SH-SY5Y (cell line): ENCODE results near the gene FAM170B.

ENCODE experiments used
- GATA2 ChIP-seq: IDR thresholded peaks from 2 replicates; pipeline ENCODE4 v1.6.1; 2011; ENCODE audit warnings: mild to moderate bottlenecking, low read depth, low read length
- GATA3 ChIP-seq: IDR thresholded peaks from 2 replicates; pipeline ENCODE4 v1.6.1; 2011; ENCODE audit warnings: low read depth, mild to moderate bottlenecking, low read length, moderate library complexity

FAM170B gene

DNA sequence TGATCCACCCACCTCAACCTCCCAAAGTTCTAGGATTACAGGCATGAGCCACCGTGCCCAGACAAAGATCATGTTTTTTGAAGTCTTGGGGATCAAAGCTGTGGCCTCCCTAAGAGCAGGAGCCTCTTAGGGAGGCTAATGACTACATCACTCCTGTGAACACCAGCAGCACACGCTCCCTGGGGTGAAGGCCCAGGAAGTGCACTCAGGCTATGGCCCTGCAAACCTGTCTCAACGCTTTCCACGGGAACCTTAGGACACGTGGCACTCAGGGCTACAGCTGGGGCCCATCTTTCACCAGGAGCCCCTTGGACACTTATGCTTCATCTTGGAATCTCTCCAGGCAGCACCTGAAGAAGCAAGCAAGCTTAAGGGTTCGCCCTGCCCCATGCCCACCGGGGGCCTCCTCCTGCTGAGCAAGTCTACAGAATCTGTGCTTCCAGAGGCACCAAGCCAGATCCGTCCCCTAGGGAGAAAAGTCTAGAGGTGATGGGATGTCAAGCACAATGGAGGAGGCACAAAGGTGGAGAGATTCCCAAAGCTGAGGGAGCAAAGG is 36.9 kb downstream of the FAM170B start:
- TF ChIP-seq GATA2 (no peak), GATA3 (no peak)

GRCh38 chr10:49094646-49095045 is 39.2 kb downstream of the FAM170B start:
- TF ChIP-seq GATA3 (no peak), GATA2 (no peak)

GRCh38 chr10:49093922-49094321 is 39.9 kb downstream of the FAM170B start:
- no peak for TF ChIP-seq GATA3
- TF ChIP-seq GATA2, result no peak

- TF ChIP-seq GATA2, result no peak
- no peak for TF ChIP-seq GATA3
These were observed 41.3 kb downstream of the FAM170B start for GRCh38 chr10:49092477-49092876.

- no peak for TF ChIP-seq GATA2
- no peak for TF ChIP-seq GATA3
These were observed 42.2 kb downstream of the FAM170B start for GRCh38 chr10:49091450-49092210.

DNA sequence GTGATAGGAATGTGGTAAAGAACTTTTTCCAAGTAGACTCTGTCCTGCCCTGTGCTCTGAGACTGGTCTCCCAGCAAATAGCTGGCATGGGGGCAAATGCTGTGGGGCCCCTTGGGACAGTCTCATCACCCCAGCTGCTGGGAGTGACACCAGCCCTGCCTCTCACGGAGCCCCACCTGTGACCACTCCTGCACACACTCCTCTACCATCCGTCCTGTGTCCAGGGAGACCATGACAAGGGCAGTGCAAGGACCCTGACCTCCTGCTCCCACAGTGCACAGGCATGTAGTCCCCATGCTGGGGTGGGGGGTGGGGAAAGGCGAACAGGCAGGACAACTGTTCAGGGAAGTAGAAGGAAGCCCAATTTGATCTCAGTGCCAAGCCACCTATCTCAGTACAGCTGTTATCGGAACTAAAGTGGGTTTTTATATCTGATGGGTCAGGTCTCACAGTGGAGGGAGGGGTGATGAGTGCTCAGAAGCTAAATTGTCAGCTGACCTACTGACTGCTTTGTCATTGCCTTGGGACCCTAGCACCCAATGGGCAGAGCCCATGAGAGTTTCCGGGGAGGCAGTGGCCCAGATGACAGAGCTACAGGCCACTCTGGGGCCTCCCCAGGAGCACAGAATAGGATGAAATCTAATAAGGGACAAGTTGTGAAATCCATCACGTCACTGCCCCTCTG is 43.0 kb downstream of the FAM170B start:
- TF ChIP-seq GATA3 (no peak), GATA2 (no peak)

DNA sequence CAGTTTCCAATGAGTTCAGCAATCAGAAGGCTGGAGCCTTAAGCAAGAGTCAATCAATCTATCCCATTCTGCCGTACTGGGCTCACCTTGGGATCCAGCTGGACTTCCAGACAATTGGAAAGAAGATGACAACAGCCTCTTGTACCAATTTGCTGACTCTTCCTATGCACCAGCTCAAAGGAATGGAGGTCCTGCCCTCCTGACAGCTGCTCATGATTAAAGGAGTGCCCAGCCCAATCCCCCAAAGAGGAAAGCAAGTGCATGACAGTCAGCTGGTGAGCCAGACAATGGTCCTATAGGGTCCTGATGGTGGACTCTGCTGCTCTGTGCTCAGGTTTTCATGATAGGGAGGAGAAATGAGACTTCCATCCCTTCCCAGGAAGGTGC is 43.6 kb downstream of the FAM170B start:
- TF ChIP-seq GATA3 (no peak), GATA2 (no peak)

GRCh38 chr10:49089557-49090188 is 44.1 kb downstream of the FAM170B start:
- TF ChIP-seq GATA2 (no peak), GATA3 (no peak)

- TF ChIP-seq GATA2, result no peak
- TF ChIP-seq GATA3, result no peak
These were observed 44.7 kb downstream of the FAM170B start for GRCh38 chr10:49089152-49089551.

GRCh38 chr10:49086889-49087288 is 46.9 kb downstream of the FAM170B start:
- TF ChIP-seq GATA2 (no peak), GATA3 (no peak)

GRCh38 chr10:49083261-49083660 is 50.6 kb downstream of the FAM170B start:
- TF ChIP-seq GATA3 (no peak), GATA2 (no peak)

- TF ChIP-seq GATA2, result no peak
- no peak for TF ChIP-seq GATA3
These were observed 51.1 kb downstream of the FAM170B start for GRCh38 chr10:49082766-49083165.

DNA sequence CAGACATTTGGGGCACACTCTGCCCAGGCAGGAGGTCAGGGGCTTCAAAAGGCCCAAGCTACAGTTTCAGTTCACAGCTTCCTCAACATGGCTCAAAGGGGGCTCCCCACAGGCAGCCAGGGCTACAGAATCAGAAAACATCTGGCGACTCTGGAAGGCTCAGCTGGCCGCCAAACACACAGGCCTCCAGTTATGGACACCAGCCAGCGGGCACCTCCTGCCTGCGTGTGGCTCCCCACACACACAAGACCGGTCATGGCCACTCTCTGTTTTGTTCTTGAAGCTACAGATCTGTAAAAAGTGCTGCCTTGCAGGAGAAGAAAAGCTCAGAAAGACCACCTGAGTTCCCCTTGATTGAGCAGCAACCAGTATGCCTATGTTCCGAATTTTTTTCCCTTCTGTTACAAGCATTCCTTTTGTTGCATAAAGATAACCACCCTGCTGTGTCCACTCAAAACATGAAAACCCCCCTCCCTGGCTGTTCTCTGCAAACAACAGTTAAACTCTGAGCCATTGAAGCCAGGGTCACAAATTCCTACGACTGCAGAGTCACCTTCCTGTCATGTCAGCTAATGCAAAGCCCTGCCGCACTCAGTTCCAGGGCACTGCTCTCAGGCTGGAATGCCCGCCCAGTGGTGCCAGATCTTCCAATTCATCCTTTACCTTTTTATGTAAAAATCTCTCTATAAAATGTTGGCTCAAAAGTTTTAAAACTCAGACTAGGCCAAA is 52.1 kb downstream of the FAM170B start:
- no peak for TF ChIP-seq GATA2
- no peak for TF ChIP-seq GATA3
